K562 (cell line): Measurements from ENCODE around the gene HOXA2. TPM values are rescaled to one million over a fixed set of nuclear protein-coding genes. Genes with fewer than 3 reads are reported as not detected.

Experiments used
- ATAC-seq: fragments of 200-7000 bp; cut with Tn5 transposase; 3 replicates; pipeline ENCODE4 v1.9.1; 2020; ENCODE audit warnings: moderate library complexity
- BruUV-seq: library from RNA; stranded (reverse); fragments of 400-500 nt; replicated peaks from 2 replicates; lab custom pipeline; 2021; lab: Mats Ljungman, UMichigan
- CTCF ChIA-PET: fragments of 300-600 bp; formaldehyde crosslinking; extraction: SDS; loops from one replicate; lab custom pipeline; 2021; ENCODE audit warnings: low intra/inter-chr PET ratio; lab: Yijun Ruan, JAX
- POLR2A ChIA-PET: fragments of 300-600, 350-650 bp; sonication (Branson Sonifier 250); formaldehyde crosslinking; extraction: SDS; loops from one replicate; lab custom pipeline; 2021; ENCODE audit warnings: antibody characterized with exemption, inconsistent platforms; lab: Yijun Ruan, JAX
- DNase-seq, 4 experiments: peaks; one replicate each; pipeline versions ENCODE4 v3.0.0 to v3.0.0-alpha.2; 2011 to 2018; ENCODE audit warnings: low spot score in 3 of 4, mixed read lengths in 3 of 4; ENCODE audit errors: extremely low read depth in 1 of 4
- FAIRE-seq: peaks from 2 replicates; lab custom pipeline; 2011; peaks lifted over from hg19 to GRCh38; lab: Jason Lieb, UNC
- H2AFZ ChIP-seq: 2 replicates; pipeline ENCODE4 v1.6.0; 2011; ENCODE audit warnings: low read depth, low read length, control low read depth, inconsistent platforms
- H3K27ac ChIP-seq: fragments of 200-600 bp; 3 replicates; pipeline ENCODE4 v1.8.0; 2011; ENCODE audit warnings: low read depth, mild to moderate bottlenecking, control low read depth, inconsistent platforms, low read length, moderate library complexity, mixed read lengths; ENCODE audit errors: extremely low read depth
- H3K27me3 ChIP-seq, 2 experiments: fragments of 300-600 bp in 1 of 2; 2 replicates in 1 of 2; 3 replicates in 1 of 2; pipeline versions ENCODE4 v1.6.0 to v1.8.0; 2011; ENCODE audit warnings: inconsistent platforms in 2 of 2, low read length in 2 of 2, mild to moderate bottlenecking in 1 of 2, mixed read lengths in 1 of 2, moderate library complexity in 1 of 2; ENCODE audit not compliant: control insufficient read depth in 2 of 2, insufficient read depth in 2 of 2
- H3K36me3 ChIP-seq: fragments of 300-600 bp; 3 replicates; pipeline ENCODE4 v1.8.0; 2011; ENCODE audit warnings: mild to moderate bottlenecking, low read length, inconsistent platforms; ENCODE audit not compliant: control insufficient read depth, insufficient read depth
- H3K4me1 ChIP-seq, 2 experiments: fragments of 200-600 bp in 1 of 2; replicated peaks in 1 of 2; 2 replicates in 1 of 2; 3 replicates in 1 of 2; pipeline versions ENCODE4 v1.5.1 to v1.8.0; 2011; ENCODE audit warnings: inconsistent platforms in 2 of 2, low read length in 2 of 2, mild to moderate bottlenecking in 1 of 2, mixed read lengths in 1 of 2, moderate library complexity in 1 of 2; ENCODE audit not compliant: control insufficient read depth in 2 of 2, insufficient read depth in 2 of 2
- H3K4me2 ChIP-seq: 2 replicates; pipeline ENCODE4 v1.6.1; 2011; ENCODE audit warnings: low read length, control low read depth, inconsistent platforms, mixed read lengths; ENCODE audit not compliant: insufficient read depth
- H3K4me3 ChIP-seq: fragments of 200-600 bp; sonication (generic), shearing (Covaris generic); 2 replicates; pipeline ENCODE4 v1.5.1; 2016; ENCODE audit warnings: control low read depth, inconsistent platforms
- H3K79me2 ChIP-seq: fragments of 200-600 bp; 3 replicates; pipeline ENCODE4 v1.8.0; 2011; ENCODE audit warnings: low read length, inconsistent platforms; ENCODE audit not compliant: control insufficient read depth, insufficient read depth
- H3K9ac ChIP-seq, 2 experiments: 2 replicates each; pipeline versions ENCODE4 v1.6.0 to v1.6.1; 2011; ENCODE audit warnings: low read depth in 2 of 2, low read length in 2 of 2, control low read depth in 1 of 2, inconsistent platforms in 1 of 2, mild to moderate bottlenecking in 1 of 2, mixed read lengths in 1 of 2; ENCODE audit not compliant: insufficient read depth in 1 of 2
- H3K9me1 ChIP-seq: one replicate; pipeline ENCODE4 v1.6.0; 2011; ENCODE audit warnings: inconsistent platforms, mild to moderate bottlenecking, low read length, moderate library complexity; ENCODE audit not compliant: control insufficient read depth, insufficient read depth
- H3K9me3 ChIP-seq: replicated peaks from 2 replicates; pipeline ENCODE4 v1.5.1; 2011; ENCODE audit warnings: low read depth, low read length, inconsistent platforms; ENCODE audit not compliant: control insufficient read depth, insufficient read depth
- H4K20me1 ChIP-seq: replicated peaks from 2 replicates; pipeline ENCODE4 v1.6.1; 2011; ENCODE audit warnings: low read length, inconsistent platforms, mixed read lengths; ENCODE audit not compliant: control insufficient read depth, insufficient read depth
- AFF1 ChIP-seq, 2 experiments: fragments of 450-650 bp; IDR thresholded peaks; 2 replicates each; pipeline ENCODE4 v1.6.1; 2018; ENCODE audit warnings: mild to moderate bottlenecking in 2 of 2, low read depth in 1 of 2; ENCODE audit not compliant: partially characterized antibody in 2 of 2
- GATAD2B ChIP-seq: fragments of 450-650 bp; IDR thresholded peaks from 2 replicates; pipeline ENCODE4 v1.6.1; 2017; ENCODE audit warnings: mild to moderate bottlenecking, borderline replicate concordance
- MCM2 ChIP-seq: fragments of 450-650 bp; IDR thresholded peaks from 2 replicates; pipeline ENCODE4 v1.6.1; 2017; ENCODE audit warnings: low read depth, mild to moderate bottlenecking
- MECOM ChIP-seq: fragments of 250-450 bp; sonication (Bioruptor Pico); IDR thresholded peaks from 2 replicates; pipeline ENCODE4 v1.8.0; 2022; ENCODE audit warnings: inconsistent platforms
- NR3C1 ChIP-seq: sonication (generic); formaldehyde crosslinking; IDR thresholded peaks from 2 replicates; pipeline ENCODE4 v1.8.1; 2022; ENCODE audit warnings: missing genetic modification reagents
- PCBP2 ChIP-seq: fragments of 200-400 bp; formaldehyde crosslinking; IDR thresholded peaks from 2 replicates; pipeline ENCODE4 v1.6.1; 2018; ENCODE audit warnings: low read length, low read depth, mild to moderate bottlenecking, moderate library complexity; ENCODE audit not compliant: poor library complexity, severe bottlenecking
- PTBP1 ChIP-seq: fragments of 200-400 bp; formaldehyde crosslinking; IDR thresholded peaks from 2 replicates; pipeline ENCODE4 v1.6.1; 2017; ENCODE audit warnings: low read depth, low read length
- RBM39 ChIP-seq: fragments of 200-400 bp; formaldehyde crosslinking; optimal IDR thresholded peaks from 2 replicates; pipeline ENCODE3; 2018; ENCODE audit warnings: low read depth, low read length
- RFX5 ChIP-seq: IDR thresholded peaks from 2 replicates; pipeline ENCODE4 v1.6.1; 2011; ENCODE audit warnings: low read depth, mild to moderate bottlenecking, improper control_type of control experiment, low read length
- TEAD1 ChIP-seq, 2 experiments: fragments of 450-650 bp in 1 of 2; sonication (generic) in 1 of 2; formaldehyde crosslinking; IDR thresholded peaks; 2 replicates each; pipeline versions ENCODE4 v1.4.0 to v1.8.0; 2020 to 2022; ENCODE audit warnings: mild to moderate bottlenecking in 2 of 2, missing genetic modification reagents in 1 of 2
- THRAP3 ChIP-seq: fragments of 450-650 bp; IDR thresholded peaks from 2 replicates; pipeline ENCODE4 v1.6.1; 2016; ENCODE audit warnings: mild to moderate bottlenecking, inconsistent platforms, borderline replicate concordance
- UBTF ChIP-seq, 2 experiments: IDR thresholded peaks; 2 replicates each; pipeline ENCODE4 v1.6.1; 2012; ENCODE audit warnings: improper control_type of control experiment in 2 of 2, low read depth in 2 of 2, low read length in 2 of 2, borderline replicate concordance in 1 of 2
- ZNF717 ChIP-seq: fragments of 250-450 bp; sonication (Bioruptor Pico); IDR thresholded peaks from 2 replicates; pipeline ENCODE4 v1.5.0; 2021
- ZNF740 ChIP-seq, 3 experiments: fragments of 200-800 bp in 1 of 3; sonication (Bioruptor generic) in 1 of 3; sonication (generic) in 1 of 3; formaldehyde crosslinking in 1 of 3; IDR thresholded peaks; 2 replicates each; pipeline versions ENCODE4 v1.6.1 to v1.8.0; 2016 to 2022; ENCODE audit warnings: mild to moderate bottlenecking in 2 of 3, missing compliant biosample characterization in 2 of 3, missing genetic modification characterization in 2 of 3, missing genetic modification reagents in 1 of 3
- WGBS: fragments of 100-300 bp; shearing (Covaris generic); methylation state at CpG from one replicate; pipeline ENCODE4 v1.1.6; 2016; ENCODE audit warnings: low coverage, mixed read lengths; ENCODE audit not compliant: insufficient coverage; ENCODE audit errors: missing lambda C conversion rate; 5-methylcytosine and 5-hydroxymethylcytosine counted together
- in situ Hi-C: fragments of 300-500 bp; cut with MboI; formaldehyde crosslinking; loops from 4 replicates; pipeline ENCODE4 v1.15.0; 2018; ENCODE audit warnings: inconsistent platforms, mixed read lengths
- intact Hi-C: fragments of 100-400 bp; cut with micrococcal nuclease; formaldehyde crosslinking; loops from 2 replicates; pipeline ENCODE4 v1.14.2; 2022
- polyA plus RNA-seq, 8 experiments: library from polyadenylated mRNA; depleted of rRNA in 4 of 8; stranded (reverse) in 5 of 8; unstranded in 3 of 8; fragments of >200 nt; fragmentation: Nextera tagmentation in 2 of 8; fragmentation: Illumina TruSeq in 1 of 8; extraction: Ambion mirVana in 2 of 8; extraction: Trizol in 1 of 8; gene quantifications; 2 replicates each; pipeline versions ENCODE4 v1.2.1 to v1.2.3, GENCODE V29; 2011 to 2014; ENCODE audit warnings: inconsistent platforms in 1 of 8, missing spikeins in 1 of 8
- total RNA-seq, 7 experiments: library from RNA; depleted of rRNA in 6 of 7; stranded (reverse); fragments of >200 nt in 6 of 7; fragmentation: Illumina TruSeq in 2 of 7; extraction: Trizol in 2 of 7; gene quantifications; 2 replicates each; pipeline versions ENCODE4 v1.2.1 to v1.2.3, GENCODE V29; 2011 to 2021; ENCODE audit warnings: low replicate concordance in 1 of 7

Gene HOXA2
- total and polyA plus RNA-seq, 9 of the 15 experiments (the other 6 are each of a cell fraction or from before 2014, with no cell fraction given), result 0.04 TPM; not detected in 8

GRCh38 chr7:27105301-27106031 is 3.0 kb upstream of the HOXA2 start:
- Histone ChIP-seq H4K20me1 (no peaks in the 10 kb centered on the region), H3K9me1 (no peaks in the 10 kb centered on the region), H3K9me3 (no peaks in the 10 kb centered on the region), H3K27me3 (peaks cover 67 to 78% of the 10 kb centered on the region in 2 experiments), H3K27ac (no peak overlapping the region), H3K36me3 (no peaks in the 10 kb centered on the region), H3K4me3 (no peak overlapping the region), H3K79me2 (no peaks in the 10 kb centered on the region), H2AFZ (no peak overlapping the region), H3K4me1 (peaks cover 0 to 14% of the 10 kb centered on the region in 2 experiments; a peak in 2 of 5 replicates), H3K9ac (no peak overlapping the region), H3K4me2 (no peak overlapping the region)
- DNase-seq, result no peak
- no peak for ATAC-seq
- POLR2A ChIA-PET, result interaction anchor here (0.7 kb wide), 1 partner anchor 21 kb away, joined by 3 read pairs; no protein-coding TSS in a partner anchor
- intact Hi-C loops (no loop called here), in situ Hi-C loops (no loop called here)
- CTCF ChIA-PET, result no interaction called here
- FAIRE-seq, result no peak
- no TSS peak for BruUV-seq
- 2% methylated on average over 13 of the region's 13 CpGs for WGBS
- TF ChIP-seq ZNF740 (CRISPR knock-in tag; IDR thresholded peaks at IDR 0.05) (no peak), ZNF740 (tag; IDR thresholded peaks at IDR 0.05) (no peak), AFF1 (IDR thresholded peaks at IDR 0.05; ENCODE audit: low read depth in 1 of 2, partially characterized antibody in 2 of 2) (no peak), RFX5 (no peak), GATAD2B (no peak), PTBP1 (no peak), ZNF717 (CRISPR knock-in tag) (no peak), THRAP3 (no peak), NR3C1 (no peak), TEAD1 (CRISPR knock-in tag; IDR thresholded peaks at IDR 0.05) (no peak), MCM2 (no peak), RBM39 (no peak), UBTF (IDR thresholded peaks at IDR 0.05; ENCODE audit: borderline replicate concordance in 1 of 2, low read depth in 2 of 2, low read length in 2 of 2) (no peak), MECOM (CRISPR knock-in tag) (no peak), PCBP2 (no peak)
